Activated CD8-positive, alpha-beta memory T cell treated with anti-CD3 and anti-CD28 coated beads, Interleukin-2, amount 50 U/mL, for 24 hours (primary cell): Measurements from ENCODE around the gene ZBTB40.
A peak's percentile ranks its signal among the peaks of the same experiment; 100 is the strongest.

Experiments
- DNase-seq: peaks from one replicate; pipeline ENCODE4 v3.0.0-alpha.2; 2020; ENCODE audit errors: extremely low read depth

The ZBTB40 gene

GRCh38 chr1:22451702-22452480, at the start of gene ZBTB40:
Gene ZBTB40, plus strand, starts transcription at chr1:22451851. Its CDS starts 38,098 bp downstream, at chr1:22489949.
- peak; percentile 74 for DNase-seq

GRCh38 chr1:22402356-22403053, 49.1 kb upstream of the ZBTB40 start:
- no peak for DNase-seq

GRCh38 chr1:22404486-22404885, 47.2 kb upstream of the ZBTB40 start:
- no peak for DNase-seq

- no peak for DNase-seq
Measured at GRCh38 chr1:22406722-22407495, 44.7 kb upstream of the ZBTB40 start.

GRCh38 chr1:22408230-22408629, 43.4 kb upstream of the ZBTB40 start:
- no peak for DNase-seq

GRCh38 chr1:22410401-22410800, 41.2 kb upstream of the ZBTB40 start:
- DNase-seq, result no peak

- DNase-seq, result no peak
Measured at GRCh38 chr1:22410928-22411495, 40.6 kb upstream of the ZBTB40 start.

GRCh38 chr1:22411589-22411988, 40.1 kb upstream of the ZBTB40 start:
- DNase-seq, result no peak

- no peak for DNase-seq
Measured at GRCh38 chr1:22412932-22413727, 38.5 kb upstream of the ZBTB40 start.

GRCh38 chr1:22413799-22414198, 37.9 kb upstream of the ZBTB40 start:
- no peak for DNase-seq

- no peak for DNase-seq
Measured at GRCh38 chr1:22414244-22414751, 37.4 kb upstream of the ZBTB40 start.

GRCh38 chr1:22415489-22415888, 36.2 kb upstream of the ZBTB40 start:
- no peak for DNase-seq

GRCh38 chr1:22416555-22417454, 34.8 kb upstream of the ZBTB40 start:
- peak; percentile 33 for DNase-seq

GRCh38 chr1:22417466-22417865, 34.2 kb upstream of the ZBTB40 start:
- DNase-seq, result no peak

- no peak for DNase-seq
Measured at GRCh38 chr1:22418312-22418711, 33.3 kb upstream of the ZBTB40 start.

- no peak for DNase-seq
Measured at GRCh38 chr1:22418933-22419382, 32.7 kb upstream of the ZBTB40 start.

- DNase-seq, result no peak
Measured at GRCh38 chr1:22420455-22421053, 31.1 kb upstream of the ZBTB40 start.

GRCh38 chr1:22426781-22427180, 24.9 kb upstream of the ZBTB40 start:
- no peak for DNase-seq

GRCh38 chr1:22428672-22429071, 23.0 kb upstream of the ZBTB40 start:
- DNase-seq, result no peak

- DNase-seq, result no peak
Measured at GRCh38 chr1:22431965-22432364, 19.7 kb upstream of the ZBTB40 start.
